Stimulated activated CD8-positive, alpha-beta memory T cell treated with anti-CD3 and anti-CD28 coated beads, Interleukin-4, amount 100 ng/mL, for 48 hours (primary cell): Measurements from ENCODE around the gene ADAMTS12.

Source experiments
- DNase-seq: peaks from one replicate; pipeline ENCODE4 v3.0.0-alpha.2; 2020

ADAMTS12 gene

DNA sequence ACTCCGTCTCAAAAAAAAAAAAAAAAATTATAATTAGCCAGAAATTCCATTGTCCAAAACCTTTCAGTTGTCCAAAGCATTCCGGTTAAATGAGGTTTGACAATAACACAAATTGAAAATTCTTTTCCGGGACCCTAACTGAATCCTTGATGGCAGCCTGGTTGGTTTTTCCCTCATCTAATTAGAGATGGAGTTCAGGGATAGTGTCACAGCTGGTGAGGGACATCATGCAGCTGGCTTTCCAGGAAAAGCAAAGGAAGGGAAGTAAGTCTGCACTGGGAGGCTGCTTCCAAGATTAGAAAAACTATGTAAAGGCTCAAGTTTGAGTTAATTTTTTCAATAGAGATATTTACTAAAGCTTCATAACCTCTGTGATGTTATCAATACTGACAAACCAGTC, 195.4 kb downstream of the ADAMTS12 start:
- no peak for DNase-seq

DNA sequence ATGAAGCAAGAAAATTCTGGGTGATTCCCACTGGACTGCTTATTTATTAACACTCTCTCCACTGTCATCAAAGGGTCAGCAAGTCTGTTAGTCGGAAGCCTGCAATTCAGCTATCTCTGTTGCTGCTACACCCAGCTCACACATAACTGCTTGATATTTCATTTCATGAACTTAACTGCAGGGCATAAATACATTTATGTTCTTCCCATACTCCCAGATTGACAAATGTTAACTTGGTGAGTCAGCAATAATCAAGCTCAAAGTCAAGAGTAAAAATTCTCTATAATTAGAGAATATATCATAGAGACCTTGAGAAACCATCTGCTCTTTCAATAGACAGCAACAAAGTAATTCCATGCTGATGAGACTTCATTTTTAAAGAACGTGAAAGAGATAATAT, 198.8 kb downstream of the ADAMTS12 start:
- no peak for DNase-seq

DNA sequence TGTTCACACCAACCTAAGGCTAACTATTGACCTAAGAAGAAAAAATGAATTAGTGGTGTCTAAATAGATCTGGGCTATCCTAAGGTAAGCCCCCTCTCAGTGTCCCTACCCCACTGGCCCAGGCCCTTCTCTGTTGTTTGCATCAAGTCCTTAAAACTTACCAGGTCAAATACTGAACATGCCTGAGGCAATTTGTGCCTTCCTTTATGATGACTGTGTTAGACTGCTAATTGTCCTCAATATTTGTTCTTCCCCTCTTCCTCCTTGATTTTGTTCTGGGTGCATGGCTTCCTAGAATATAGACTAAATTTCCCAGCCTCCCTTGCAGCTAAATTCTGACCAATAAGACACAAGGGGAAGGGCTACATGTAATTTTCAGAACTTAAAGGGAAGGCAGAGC, 199.9 kb downstream of the ADAMTS12 start:
- no peak for DNase-seq

DNA sequence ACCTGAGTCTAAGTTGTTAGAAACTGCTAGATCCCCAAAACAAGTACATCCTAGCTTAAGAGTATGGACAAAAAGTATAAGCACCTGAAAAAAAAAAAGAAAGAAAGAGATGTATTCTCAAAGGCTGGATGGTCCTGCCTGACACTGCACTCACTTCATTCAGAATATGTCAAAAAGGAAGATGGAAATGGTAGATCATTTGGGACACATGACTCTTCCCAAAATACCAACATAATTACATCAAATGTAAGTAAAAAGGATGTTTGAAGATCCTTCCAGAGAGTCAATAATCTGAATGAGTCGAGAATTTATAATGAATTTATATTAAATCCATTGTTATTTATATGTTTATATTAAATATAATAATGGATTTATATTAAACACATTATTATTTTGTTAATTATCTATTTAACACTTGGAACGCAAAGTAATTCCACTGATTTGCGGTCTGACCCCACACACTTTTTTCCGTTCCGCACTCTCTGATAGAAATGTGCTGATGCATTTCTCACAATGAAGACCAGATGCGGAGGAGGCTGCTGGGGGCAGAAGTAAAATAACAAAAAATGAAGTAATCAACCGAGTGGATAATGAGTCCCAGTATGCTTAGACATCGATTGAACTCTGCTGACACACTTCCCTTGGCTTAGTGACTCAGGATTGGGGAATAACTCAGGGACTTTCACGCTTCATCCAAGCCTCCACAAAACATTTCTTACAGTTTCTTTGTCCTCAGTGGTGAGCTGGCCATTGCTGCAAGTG, 201.2 kb downstream of the ADAMTS12 start:
- no peak for DNase-seq

DNA sequence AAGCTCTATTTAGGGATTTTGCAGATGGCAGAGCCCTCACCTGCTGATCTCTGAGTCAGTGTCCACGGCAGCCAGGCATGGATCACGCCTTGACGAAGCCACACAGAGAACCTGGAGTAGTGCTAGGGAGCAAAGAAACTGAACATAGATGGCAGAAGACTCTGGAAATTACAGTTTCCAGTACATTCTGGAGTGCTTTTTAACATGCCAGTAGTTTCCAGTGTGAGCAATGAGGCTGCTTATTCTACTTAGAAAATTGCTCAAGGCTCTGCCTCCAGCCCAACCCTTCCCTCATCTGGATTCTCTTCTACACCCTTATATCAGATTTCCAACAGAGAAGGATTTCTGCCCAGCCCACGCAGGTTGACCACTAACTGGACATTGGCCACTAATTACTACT, 203.3 kb downstream of the ADAMTS12 start:
- no peak for DNase-seq

DNA sequence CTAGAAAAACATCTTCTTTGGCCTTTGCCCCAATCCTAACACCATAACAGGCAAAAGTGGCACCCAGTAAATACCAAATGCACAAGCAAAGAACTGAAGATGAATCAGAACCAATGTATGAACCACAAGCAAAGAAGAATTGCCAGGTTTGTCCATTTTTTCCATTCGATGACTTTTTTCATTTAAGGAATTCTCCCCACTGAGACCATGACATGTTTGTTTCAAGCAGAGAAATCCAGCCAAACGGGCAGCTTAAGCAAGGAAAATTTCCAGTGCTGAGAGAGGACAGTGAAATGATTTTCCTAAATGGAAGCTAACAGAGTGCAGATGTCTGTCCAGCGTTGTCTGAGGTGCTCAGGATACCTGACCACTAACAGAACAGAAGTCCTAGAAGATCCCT, 203.7 kb downstream of the ADAMTS12 start:
- DNase-seq = no peak

DNA sequence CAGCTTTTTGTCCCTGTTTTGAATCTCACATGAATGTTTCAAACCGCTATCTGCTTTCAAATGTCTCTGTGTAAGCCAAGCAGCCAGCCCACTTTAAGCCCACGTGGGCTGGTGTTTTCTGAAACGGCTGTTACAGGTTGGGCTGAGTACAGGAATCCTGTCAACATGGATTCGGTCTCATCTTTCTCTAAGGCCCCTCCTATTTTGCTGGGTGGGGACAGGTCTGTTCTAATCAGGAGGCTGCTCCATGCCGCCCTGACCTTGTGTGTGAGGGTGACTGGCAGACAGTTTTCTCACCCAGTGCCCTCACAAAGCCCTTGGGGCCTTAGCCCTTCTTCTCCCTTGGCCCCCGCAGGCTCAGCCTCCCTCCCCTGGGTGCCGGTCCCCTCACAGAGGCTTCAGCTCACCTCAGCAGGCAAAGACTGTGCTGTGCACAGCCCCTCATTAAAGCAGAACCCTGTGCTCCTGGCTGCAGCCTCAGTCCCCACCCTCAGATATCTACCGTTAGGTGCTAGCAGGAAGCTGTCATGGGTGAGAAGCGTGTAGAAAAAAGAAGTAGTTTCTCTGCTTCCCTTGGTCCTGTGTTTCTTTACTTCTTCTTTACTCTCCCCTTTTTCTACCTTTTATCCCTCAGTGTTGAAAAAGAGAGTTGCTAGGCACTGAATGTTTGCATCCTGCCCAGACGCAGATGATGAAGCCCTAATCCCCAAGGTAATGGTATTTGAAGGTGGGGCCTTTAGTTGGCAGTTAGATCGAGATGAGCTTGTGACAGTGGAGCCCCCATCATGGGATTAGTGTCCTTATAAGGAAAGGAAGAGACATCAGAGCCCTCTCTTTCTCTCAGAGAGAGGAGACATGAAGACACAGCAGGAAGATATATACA, 205.7 kb downstream of the ADAMTS12 start:
- DNase-seq = no peak

DNA sequence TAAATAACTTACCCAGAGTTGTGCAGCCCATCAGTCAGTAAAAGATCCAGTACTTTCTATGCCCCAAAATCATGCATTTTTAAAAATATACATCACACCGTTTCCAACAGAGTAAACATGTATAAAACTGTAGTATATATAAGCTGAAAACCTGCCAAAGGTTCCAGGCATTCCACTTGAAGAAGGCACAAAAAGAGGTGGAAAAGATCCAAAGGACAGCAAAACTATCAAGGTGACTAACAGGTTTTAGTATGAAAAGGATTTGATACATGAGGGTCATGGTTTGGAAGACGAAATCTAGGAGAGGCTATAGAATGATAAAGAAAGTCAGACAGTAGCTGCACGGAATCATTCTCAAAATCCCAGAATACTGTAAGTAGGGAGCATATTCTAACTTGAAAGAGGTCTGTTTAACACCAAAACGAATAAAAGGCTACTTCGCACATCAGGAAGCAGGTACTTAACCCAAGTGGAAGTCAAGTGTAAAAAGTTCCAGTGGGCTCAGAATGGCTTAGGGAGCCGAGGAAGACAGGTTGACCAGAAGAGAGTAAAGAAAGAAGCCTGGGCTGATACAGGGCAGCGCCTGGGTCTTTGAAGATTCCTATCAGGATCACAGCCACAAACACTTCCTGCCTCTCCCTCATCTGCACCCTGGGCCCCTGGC, 207.2 kb downstream of the ADAMTS12 start:
- no peak for DNase-seq

DNA sequence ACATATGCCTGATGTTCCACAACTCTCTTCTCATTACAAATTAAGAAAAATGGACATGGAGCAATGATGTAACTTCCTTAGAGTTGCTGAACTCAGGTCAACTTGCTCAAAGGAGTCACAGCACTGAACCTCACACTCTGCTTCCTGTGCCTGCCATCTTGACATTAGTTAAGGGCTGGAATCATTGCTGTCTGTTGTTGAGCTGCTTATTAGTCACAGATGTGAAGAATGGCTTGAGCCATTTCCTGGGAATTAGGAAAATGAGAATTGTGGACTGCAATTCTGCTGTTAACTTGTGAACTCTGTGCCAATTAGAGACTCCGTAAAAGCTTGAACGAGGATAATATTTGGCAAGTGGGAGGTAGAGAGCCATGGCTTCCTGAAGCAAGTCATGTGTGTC, 212.0 kb downstream of the ADAMTS12 start:
- no peak for DNase-seq

DNA sequence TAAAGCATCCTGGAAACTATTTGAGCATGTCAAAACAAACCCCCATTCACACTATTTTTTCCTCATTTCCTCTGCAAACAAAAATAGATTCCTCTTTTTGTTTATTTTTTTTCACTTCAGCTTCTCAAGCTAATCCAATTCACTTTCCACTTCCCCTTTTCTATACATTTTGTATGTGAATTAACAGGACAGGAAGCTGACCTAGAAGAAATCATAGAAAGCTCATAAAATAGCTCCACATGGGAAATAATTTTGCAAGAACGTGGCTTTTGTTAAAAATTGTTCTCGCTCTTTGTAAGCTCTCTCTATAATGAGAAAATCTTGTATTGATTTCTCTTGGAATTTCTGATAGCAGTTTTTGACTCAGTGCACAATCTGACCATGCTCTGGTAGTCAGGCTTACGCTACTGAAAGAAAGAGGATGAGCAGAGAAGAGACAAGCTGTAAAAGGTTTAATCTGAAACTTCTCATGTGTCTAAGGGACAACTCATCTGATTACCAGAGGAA, 215.8 kb downstream of the ADAMTS12 start:
- no peak for DNase-seq

DNA sequence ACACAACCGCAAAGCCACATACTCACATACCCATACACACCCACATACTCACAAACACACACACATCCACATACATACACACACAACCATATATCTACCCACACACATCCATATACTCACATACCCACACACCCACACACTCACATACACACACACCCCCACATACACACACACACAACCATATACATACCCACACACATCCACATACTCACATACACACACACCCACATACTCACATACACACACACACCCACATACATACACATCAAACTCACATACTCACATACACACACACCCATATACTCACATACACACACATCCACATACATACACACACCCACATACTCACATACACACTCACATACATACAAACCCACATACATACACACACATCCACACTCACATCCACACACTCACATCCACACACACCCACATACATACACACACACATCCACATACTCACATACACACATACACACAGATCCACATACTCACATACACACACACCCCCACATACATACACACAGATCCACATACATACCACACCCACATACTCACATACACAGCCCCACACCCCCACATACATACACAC, 220.0 kb downstream of the ADAMTS12 start:
- no peak for DNase-seq

DNA sequence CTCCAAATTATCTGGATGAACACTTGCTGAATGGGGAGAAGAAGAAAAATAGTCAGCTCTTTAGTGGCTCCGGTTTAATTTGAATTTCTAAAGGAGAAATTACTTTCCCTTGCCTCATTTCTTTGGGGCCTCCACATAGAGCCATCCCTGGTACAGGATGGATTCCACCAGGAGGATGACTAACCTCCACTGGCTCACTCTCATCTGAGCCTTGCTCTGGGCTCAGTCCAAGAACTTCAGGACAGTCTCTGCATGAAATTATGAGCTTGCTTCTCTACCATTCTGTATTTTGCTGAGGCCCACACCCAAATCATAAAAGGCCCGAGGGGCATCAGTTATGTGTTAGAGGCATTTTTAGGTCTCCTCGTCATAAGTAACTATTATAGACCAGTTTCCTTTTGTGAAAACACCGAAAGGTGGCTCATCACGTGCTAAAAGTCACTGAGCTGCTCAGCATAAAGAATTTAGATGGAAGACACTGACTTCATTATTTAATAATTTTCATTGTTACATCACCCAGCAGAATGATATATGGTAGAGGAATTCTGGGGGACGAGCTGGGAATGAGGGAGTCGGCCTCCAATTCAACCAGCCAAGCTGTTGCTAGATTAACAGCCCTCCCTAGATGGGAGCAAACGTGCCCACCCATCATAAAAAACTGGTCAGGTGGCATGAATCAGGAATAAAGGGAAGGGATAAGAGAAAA, 228.9 kb downstream of the ADAMTS12 start:
- DNase-seq = no peak

DNA sequence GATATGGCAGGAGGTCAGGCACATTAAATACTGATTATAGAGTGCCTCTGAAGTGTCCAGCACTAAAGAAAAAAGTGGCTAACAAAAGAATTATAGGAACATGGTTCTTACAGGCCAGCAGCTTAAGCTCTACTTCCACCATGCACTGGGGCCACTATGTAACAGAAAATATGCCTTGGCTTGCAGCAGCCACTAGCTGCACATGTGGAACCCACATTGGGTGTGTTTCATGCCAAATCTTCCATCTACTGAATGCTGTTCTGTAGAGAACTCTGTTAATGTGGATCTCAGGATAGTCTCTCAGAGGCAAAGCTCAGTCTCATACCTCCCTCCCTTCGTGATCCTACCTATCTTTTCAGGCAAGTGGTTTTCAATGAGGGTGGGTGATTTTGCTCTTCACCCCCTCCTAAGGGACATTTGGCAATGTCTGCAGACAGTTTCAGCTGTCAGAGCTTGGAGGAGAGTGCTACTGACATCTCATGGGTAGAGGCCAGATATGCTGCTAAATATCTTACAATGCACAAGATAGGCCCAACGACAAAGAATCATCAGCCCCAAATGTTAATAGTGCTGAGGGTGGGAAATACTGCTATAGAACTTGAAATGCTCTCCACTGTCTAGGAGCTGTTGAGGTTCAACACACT, 232.1 kb downstream of the ADAMTS12 start:
- DNase-seq = no peak

DNA sequence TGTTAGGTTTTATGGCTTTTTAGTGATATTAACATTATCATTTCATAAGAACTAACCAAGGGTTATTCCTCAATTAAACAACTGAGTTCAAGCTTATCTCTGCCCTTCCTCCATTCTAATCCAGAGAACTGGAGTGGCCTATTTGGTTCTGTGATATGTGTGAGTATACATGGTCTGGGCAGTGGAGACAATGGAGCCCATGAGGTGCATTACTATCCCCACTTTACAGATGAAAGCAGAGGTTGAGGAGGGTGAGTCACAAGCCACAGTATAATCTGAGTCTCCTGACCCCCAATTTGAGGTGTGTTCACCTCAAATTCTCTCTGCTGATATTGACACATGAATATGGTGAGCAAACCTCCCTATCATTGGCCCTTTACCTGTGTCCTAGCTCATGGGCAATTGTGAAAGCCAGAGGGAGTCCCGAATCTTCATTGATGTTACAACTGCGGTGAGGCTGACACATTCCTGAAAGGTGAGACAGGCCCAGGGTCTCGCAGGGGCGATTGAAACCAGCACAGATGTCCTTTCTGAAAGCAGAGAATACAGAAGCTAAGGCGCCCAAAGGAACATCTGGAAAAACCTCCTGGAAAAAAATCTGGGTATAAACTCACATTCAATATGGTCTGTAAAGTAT, 233.9 kb downstream of the ADAMTS12 start:
- DNase-seq = no peak

DNA sequence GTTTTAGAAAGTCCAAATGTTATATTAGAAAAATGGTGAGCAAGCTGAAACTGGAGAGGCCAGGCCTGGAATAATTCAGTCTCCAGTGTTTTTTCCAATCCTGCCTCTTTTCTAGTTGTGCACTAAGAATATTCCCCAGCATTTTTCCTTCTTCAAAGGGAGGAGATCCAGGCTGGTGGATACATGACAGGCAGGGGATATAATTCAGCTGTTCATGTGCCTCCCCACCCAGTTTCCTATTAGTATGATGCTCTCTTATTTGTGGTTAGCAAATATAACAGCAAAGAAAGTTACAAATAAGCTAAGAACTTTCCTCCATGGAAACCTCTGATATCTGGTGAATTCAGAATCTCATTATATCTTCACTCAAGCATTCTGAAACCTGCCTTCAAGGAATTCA, 234.6 kb downstream of the ADAMTS12 start:
- no peak for DNase-seq

DNA sequence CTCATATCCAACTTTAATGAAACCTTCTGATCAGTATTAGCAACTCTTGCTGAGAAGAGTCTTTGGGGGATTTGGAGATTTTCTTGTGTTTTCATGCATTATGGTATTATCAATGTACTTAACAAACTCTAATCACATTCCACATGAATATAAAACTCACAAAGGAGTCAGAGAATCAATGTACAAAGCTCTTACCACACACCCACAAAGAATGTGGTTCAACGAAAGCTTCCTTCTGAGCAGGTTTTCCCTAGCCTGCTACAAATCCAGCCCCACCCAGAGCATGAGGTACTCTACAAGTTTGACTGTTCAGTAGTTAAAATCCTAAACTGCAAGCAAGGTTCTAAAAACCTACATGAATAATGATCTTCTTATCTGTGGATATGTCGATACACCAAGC, 240.9 kb downstream of the ADAMTS12 start:
- no peak for DNase-seq

DNA sequence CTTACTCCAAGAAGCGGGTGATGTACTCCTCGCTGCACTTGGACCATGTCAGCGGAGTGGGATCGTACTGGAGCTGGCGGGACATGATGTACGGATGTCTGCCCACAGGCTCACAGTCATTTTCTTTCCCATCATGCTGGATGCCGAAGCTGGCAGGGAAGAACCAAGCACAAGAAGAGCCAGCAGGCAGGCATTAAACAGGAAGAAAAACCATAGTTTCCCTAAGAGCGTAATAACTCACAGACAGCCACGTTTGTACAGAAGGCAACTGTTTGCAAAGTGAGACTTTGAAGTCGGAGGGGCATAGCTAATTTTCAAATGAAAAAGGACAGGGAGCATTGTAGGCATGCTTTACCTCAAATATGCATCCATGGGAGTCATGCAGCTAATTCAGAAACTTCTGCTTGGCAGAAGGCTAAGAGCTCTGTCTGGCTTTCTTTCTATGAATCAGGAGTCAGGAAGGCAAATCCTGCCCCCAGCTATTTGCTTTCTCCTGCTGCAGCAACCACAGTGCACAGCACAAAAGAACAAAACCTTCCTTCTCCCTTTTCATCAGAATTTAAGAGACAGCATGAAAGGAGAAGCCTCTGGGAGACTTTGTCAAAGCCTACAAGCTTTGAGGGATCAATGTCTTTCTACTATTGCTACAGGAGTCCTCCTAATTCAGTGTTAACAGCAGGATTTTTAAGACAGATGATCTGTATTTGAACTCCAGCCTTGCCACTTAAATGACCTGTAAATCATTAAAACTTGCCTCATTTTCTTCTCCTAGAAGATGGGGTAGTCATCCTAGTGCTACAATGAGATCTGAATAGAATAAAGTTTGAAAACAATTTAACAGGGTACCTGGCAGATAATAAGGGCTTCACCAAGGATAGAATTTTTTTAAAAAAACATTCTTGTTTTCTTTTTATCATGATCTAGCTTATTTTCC, 242.0 kb downstream of the ADAMTS12 start:
- no peak for DNase-seq

DNA sequence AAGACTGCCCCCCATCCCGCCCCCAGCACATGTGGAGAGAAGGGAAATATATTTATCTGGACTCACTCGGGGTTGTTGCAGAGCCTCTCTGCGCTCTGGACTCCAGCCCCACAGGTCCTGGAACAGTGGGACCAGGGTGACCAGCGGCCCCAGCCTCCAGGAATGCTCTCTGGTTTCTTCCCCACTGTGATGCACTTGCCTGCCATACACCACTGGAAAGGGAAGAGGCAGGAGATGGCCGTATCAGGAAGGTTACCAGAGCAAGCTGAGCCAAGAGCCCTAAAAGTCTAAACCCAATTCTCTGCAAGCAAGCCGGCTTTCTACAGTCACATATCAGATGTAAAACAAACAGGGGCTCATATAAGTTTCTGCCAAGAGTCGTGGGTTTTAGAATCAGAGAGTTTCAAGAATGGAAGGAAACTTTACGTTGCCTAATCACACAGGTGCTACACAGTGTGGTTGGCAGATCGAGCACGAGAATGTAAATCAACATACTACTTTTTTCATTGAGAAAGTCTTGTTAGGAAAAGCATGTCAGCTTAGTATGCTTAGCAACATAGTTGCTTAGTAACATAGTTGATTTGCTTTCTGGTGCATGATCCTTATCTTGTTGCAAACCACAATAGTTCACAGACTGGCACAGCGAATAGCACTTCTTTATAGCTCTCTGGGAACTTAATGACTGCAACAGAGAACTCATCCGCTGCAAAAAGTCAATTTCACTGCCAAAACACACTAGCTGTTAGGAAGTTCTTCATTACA, 249.9 kb downstream of the ADAMTS12 start:
- no peak for DNase-seq

DNA sequence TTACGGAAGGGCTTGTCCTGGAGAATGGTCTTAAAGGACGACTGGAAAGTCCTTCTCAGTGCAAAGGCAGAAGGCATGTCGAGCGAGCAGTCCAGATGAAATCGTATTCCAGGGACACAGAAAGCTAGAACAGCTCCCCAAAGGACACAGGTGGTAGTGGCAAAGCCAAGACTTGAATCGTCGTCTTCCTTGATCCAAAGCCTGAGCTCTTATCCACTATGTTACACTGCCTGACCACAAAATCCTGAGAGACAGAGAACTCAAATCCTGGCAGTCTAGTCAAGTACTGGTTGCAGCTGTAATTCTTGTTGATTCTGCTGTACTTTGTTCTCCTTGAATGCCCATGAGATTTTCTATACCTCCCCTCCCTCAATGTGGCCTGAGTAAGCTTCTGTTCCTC, 252.3 kb downstream of the ADAMTS12 start:
- no peak for DNase-seq

DNA sequence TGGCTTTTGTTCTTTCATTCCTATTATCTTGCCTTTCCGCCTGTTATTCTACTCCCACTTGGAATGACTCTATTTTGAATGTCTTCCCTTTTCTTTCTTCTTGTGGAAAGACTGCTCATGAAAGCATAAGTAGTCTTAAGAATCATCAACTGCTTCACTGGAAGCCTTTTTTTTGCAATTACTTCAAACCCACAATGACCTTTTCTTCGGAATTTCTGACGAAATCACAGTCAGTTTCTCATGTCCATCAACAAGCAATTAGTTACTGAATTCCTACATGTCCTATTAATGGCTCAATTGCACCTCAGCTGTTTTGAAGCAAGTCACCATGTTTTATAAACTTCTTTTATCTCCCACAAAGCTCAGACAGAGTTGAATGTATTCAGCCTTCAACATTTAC, 254.8 kb downstream of the ADAMTS12 start:
- DNase-seq = no peak
